PC-9 (cell line): ENCODE measurements around the gene NFKB1. TPM values are rescaled to one million over a fixed set of nuclear protein-coding genes. Genes with fewer than 3 reads are reported as not detected.

Experiments used
- BruUV-seq: library from RNA; stranded (reverse); fragments of 400-500 nt; replicated peaks from 2 replicates; lab custom pipeline; 2021; lab: Mats Ljungman, UMichigan
- CTCF ChIA-PET: fragments of 300-600 bp; sonication (Branson Sonifier 250); formaldehyde crosslinking; loops from one replicate; lab custom pipeline; 2022; ENCODE audit warnings: antibody characterized with exemption; lab: Charles Lee
- POLR2A ChIA-PET: fragments of 300-600 bp; sonication (Branson Sonifier 250); formaldehyde crosslinking; loops from one replicate; lab custom pipeline; 2022; ENCODE audit warnings: antibody characterized with exemption; ENCODE audit not compliant: unreplicated experiment; lab: Charles Lee
- DNase-seq, 2 experiments: peaks; one replicate each; pipeline versions ENCODE4 v3.0.0 to v3.0.0-alpha.2; 2015 to 2022; ENCODE audit warnings: mixed read lengths in 1 of 2
- H2AFZ ChIP-seq: fragments of 200-600 bp; sonication (generic); 2 replicates; pipeline ENCODE4 v1.8.1; 2017; ENCODE audit warnings: antibody characterized with exemption
- H3F3A ChIP-seq: fragments of 200-600 bp; sonication (generic); 2 replicates; pipeline ENCODE4 v1.8.1; 2017; ENCODE audit warnings: antibody characterized with exemption, mild to moderate bottlenecking, low read depth; ENCODE audit not compliant: insufficient read depth
- H3K27ac ChIP-seq: fragments of 200-600 bp; sonication (generic); 2 replicates; pipeline ENCODE4 v1.6.1; 2016; ENCODE audit warnings: mixed run types
- H3K27me3 ChIP-seq: fragments of 200-600 bp; sonication (generic); 2 replicates; pipeline ENCODE4 v1.6.1; 2016; ENCODE audit warnings: low read depth, mixed run types; ENCODE audit not compliant: insufficient read depth
- H3K36me3 ChIP-seq: fragments of 200-600 bp; sonication (generic); 2 replicates; pipeline ENCODE4 v1.6.1; 2016; ENCODE audit warnings: low read depth, mixed run types
- H3K4me1 ChIP-seq: fragments of 200-600 bp; sonication (generic); replicated peaks from 2 replicates; pipeline ENCODE4 v1.6.1; 2016; ENCODE audit warnings: mixed run types; ENCODE audit not compliant: insufficient read depth
- H3K4me2 ChIP-seq: fragments of 200-600 bp; sonication (generic); 2 replicates; pipeline ENCODE4 v1.6.1; 2017; ENCODE audit warnings: mixed run types
- H3K4me3 ChIP-seq: fragments of 200-600 bp; sonication (generic); 2 replicates; pipeline ENCODE4 v1.6.1; 2016; ENCODE audit warnings: mixed run types
- H3K79me2 ChIP-seq: fragments of 200-600 bp; sonication (generic); 2 replicates; pipeline ENCODE4 v1.6.1; 2017; ENCODE audit warnings: low read depth, mixed run types
- H3K9me2 ChIP-seq: fragments of 200-600 bp; sonication (generic); 2 replicates; pipeline ENCODE4 v1.8.1; 2017; ENCODE audit warnings: mild to moderate bottlenecking; ENCODE audit not compliant: insufficient read depth
- H3K9me3 ChIP-seq: fragments of 200-600 bp; sonication (generic); 2 replicates; pipeline ENCODE4 v1.8.1; 2016; ENCODE audit warnings: low read depth; ENCODE audit not compliant: insufficient read depth
- H4K20me1 ChIP-seq: fragments of 200-600 bp; sonication (generic); 2 replicates; pipeline ENCODE4 v1.8.1; 2017; ENCODE audit not compliant: insufficient read depth
- CTCF ChIP-seq: fragments of 200-600 bp; sonication (generic); conservative IDR thresholded peaks from 2 replicates; pipeline ENCODE4 v1.6.1; 2017; ENCODE audit warnings: mixed run types, antibody characterized with exemption, mild to moderate bottlenecking, moderate library complexity
- EZH2 ChIP-seq: fragments of 200-600 bp; sonication (generic); IDR thresholded peaks from 2 replicates; pipeline ENCODE4 v1.8.0; 2017; ENCODE audit warnings: antibody characterized with exemption, low read depth
- intact Hi-C: fragments of 100-400 bp; cut with micrococcal nuclease; formaldehyde crosslinking; loops from one replicate; pipeline ENCODE4 v1.10.0; 2022; ENCODE audit not compliant: unreplicated experiment
- total RNA-seq: library from RNA; stranded (reverse); gene quantifications from 2 replicates; pipeline ENCODE4 v1.2.3, GENCODE V29; 2021

Gene NFKB1
- total RNA-seq, 1 experiment from 2014 or later = 11.6 TPM

- intact Hi-C loops = no loop called here
- no peak overlapping the region for H3K4me2 ChIP-seq
- CTCF ChIA-PET = no interaction called here
These were observed 59.6 kb downstream of the NFKB1 start for GRCh38 chr4:102560571-102561341.

GRCh38 chr4:102563000-102563399 is 61.8 kb downstream of the NFKB1 start:
- no peaks in the 10 kb centered on the region for H3K79me2 ChIP-seq
- H3K4me1 ChIP-seq = no peaks in the 10 kb centered on the region
- no peaks in the 10 kb centered on the region for H4K20me1 ChIP-seq
- ChIA-PET CTCF (interaction anchor here (0.6 kb wide), 1 partner anchor 528 kb away, joined by 3 read pairs; no protein-coding TSS in a partner anchor), POLR2A (interaction anchor here (0.6 kb wide), 1 partner anchor 30 kb away, joined by 4 read pairs; no protein-coding TSS in a partner anchor)
- H3K27me3 ChIP-seq = no peaks in the 10 kb centered on the region
- no TSS peak for BruUV-seq
- no peak overlapping the region for H2AFZ ChIP-seq
- no peak overlapping the region for H3K4me3 ChIP-seq
- H3K36me3 ChIP-seq = no peaks in the 10 kb centered on the region
- no peak for TF ChIP-seq EZH2
- TF ChIP-seq CTCF = no peak
- H3K9me2 ChIP-seq = no peaks in the 10 kb centered on the region
- no peak for DNase-seq
- no peaks in the 10 kb centered on the region for H3K9me3 ChIP-seq
- H3F3A ChIP-seq = no peaks in the 10 kb centered on the region
- no peak overlapping the region for H3K27ac ChIP-seq
- no peak overlapping the region for H3K4me2 ChIP-seq
- intact Hi-C loops = no loop called here

More at GRCh38 chr4:102560571-102561341, 59.6 kb downstream of the NFKB1 start:
- Histone ChIP-seq H2AFZ (no peak overlapping the region), H3K4me1 (no peaks in the 10 kb centered on the region), H3K36me3 (no peaks in the 10 kb centered on the region), H3K9me3 (no peaks in the 10 kb centered on the region), H3K4me3 (no peak overlapping the region), H3K27ac (no peak overlapping the region), H3F3A (no peaks in the 10 kb centered on the region), H3K79me2 (no peaks in the 10 kb centered on the region), H4K20me1 (no peaks in the 10 kb centered on the region), H3K9me2 (no peaks in the 10 kb centered on the region), H3K27me3 (no peaks in the 10 kb centered on the region)
- DNase-seq = no peak
- POLR2A ChIA-PET = no interaction called here
- TF ChIP-seq CTCF (no peak), EZH2 (no peak)
- no TSS peak for BruUV-seq

- Histone ChIP-seq H3K27me3 (no peaks in the 10 kb centered on the region), H3K4me2 (no peak overlapping the region), H3K4me3 (no peak overlapping the region), H3K9me2 (no peaks in the 10 kb centered on the region), H3K27ac (no peak overlapping the region), H3F3A (no peaks in the 10 kb centered on the region), H3K9me3 (no peaks in the 10 kb centered on the region), H4K20me1 (no peaks in the 10 kb centered on the region), H3K36me3 (no peaks in the 10 kb centered on the region), H3K4me1 (no peaks in the 10 kb centered on the region), H2AFZ (no peak overlapping the region), H3K79me2 (no peaks in the 10 kb centered on the region)
- DNase-seq = no peak
- intact Hi-C loops = no loop called here
- no TSS peak for BruUV-seq
- ChIA-PET POLR2A (no interaction called here), CTCF (no interaction called here)
- TF ChIP-seq CTCF (no peak), EZH2 (no peak)
These were observed 63.4 kb downstream of the NFKB1 start for GRCh38 chr4:102564399-102565059.
